Measurements from ENCODE around the gene EXOSC10.

EXOSC10 gene

GRCh38 chr1:11138029-11138428, 38.4 kb upstream of the EXOSC10 start:
- TF ChIP-seq ZBTB26 (tag by site-specific recombination; optimal IDR thresholded peaks at IDR 0.05), result no peak
- TF ChIP-seq ZNF354C (tag by site-specific recombination; IDR thresholded peaks at IDR 0.05; ENCODE audit: borderline replicate concordance, low read depth), result no peak
- no peak for TF ChIP-seq ZBTB6 (tag by site-specific recombination; IDR thresholded peaks at IDR 0.05)
- no peak for TF ChIP-seq ZFP3 (tag by site-specific recombination; IDR thresholded peaks at IDR 0.05; ENCODE audit: low read depth)
- no peak for TF ChIP-seq ZNF837 (tag by site-specific recombination; IDR thresholded peaks at IDR 0.05)
- TF ChIP-seq SP3 (tag by site-specific recombination; IDR thresholded peaks at IDR 0.05), result no peak
- TF ChIP-seq ZNF513 (tag by site-specific recombination; IDR thresholded peaks at IDR 0.05), result no peak
- no peak for TF ChIP-seq ZNF174 (tag by site-specific recombination; IDR thresholded peaks at IDR 0.05)
- TF ChIP-seq ZNF133 (tag by site-specific recombination; IDR thresholded peaks at IDR 0.05), result no peak
- no peak for TF ChIP-seq BCL11B (tag by site-specific recombination; IDR thresholded peaks at IDR 0.05; ENCODE audit: low read depth)
- no peak for TF ChIP-seq IKZF3 (tag by site-specific recombination; IDR thresholded peaks at IDR 0.05)
- no peak for TF ChIP-seq GLIS1 (tag by site-specific recombination; IDR thresholded peaks at IDR 0.05)
- TF ChIP-seq ZSCAN16 (tag by site-specific recombination; IDR thresholded peaks at IDR 0.05), result no peak
- no peak for TF ChIP-seq EGR2 (tag by site-specific recombination; IDR thresholded peaks at IDR 0.05; ENCODE audit: low read depth)
- peaks cover 4% of the 10 kb centered on the region; the same call in 1 of the 2 replicates for H3K4me1 ChIP-seq (ENCODE audit: control insufficient read depth, insufficient read depth, low read length)
- H3K9me3 ChIP-seq (ENCODE audit: control insufficient read depth, insufficient read depth, low read depth, low read length), result no peaks in the 10 kb centered on the region
- peaks cover 8 to 81% of the 10 kb centered on the region in 2 experiments for H3K36me3 ChIP-seq (ENCODE audit: control insufficient read depth in 2 of 2, insufficient read depth in 1 of 2, low read length in 2 of 2)
- POLR2A ChIA-PET, result no interaction called here
- H3K4me3 ChIP-seq (ENCODE audit: low read depth, low read length), result no peak overlapping the region
- H3K27ac ChIP-seq (ENCODE audit: extremely low read depth, low read depth, low read length), result no peak overlapping the region
- CTCF ChIA-PET, result no interaction called here

- Histone ChIP-seq H3K9me3 (ENCODE audit: control insufficient read depth, insufficient read depth, low read depth, low read length) (no peaks in the 10 kb centered on the region), H3K4me1 (ENCODE audit: control insufficient read depth, insufficient read depth, low read length) (peaks cover 4% of the 10 kb centered on the region; the same call in 1 of the 2 replicates), H3K36me3 (ENCODE audit: control insufficient read depth in 2 of 2, insufficient read depth in 1 of 2, low read length in 2 of 2) (peaks cover 17 to 91% of the 10 kb centered on the region in 2 experiments), H3K27ac (ENCODE audit: extremely low read depth, low read depth, low read length) (no peak overlapping the region), H3K4me3 (ENCODE audit: low read depth, low read length) (no peak overlapping the region)
- TF ChIP-seq ZSCAN4 (tag by site-specific recombination; IDR thresholded peaks at IDR 0.05) (0 out of 2 replicates have a peak, but pooled peaks have one; percentile 4), ZNF530 (tag by site-specific recombination; IDR thresholded peaks at IDR 0.05; ENCODE audit: low read depth) (no peak), ZNF114 (tag by site-specific recombination; IDR thresholded peaks at IDR 0.05) (no peak)
- CTCF ChIA-PET, result interaction anchor here (1.5 kb wide), 1 partner anchor 97 kb away, joined by 4 read pairs; no protein-coding TSS in a partner anchor
- POLR2A ChIA-PET, result no interaction called here
These were observed 35.2 kb upstream of the EXOSC10 start for GRCh38 chr1:11134898-11135266.

Data from HEK293 (cell line).